Measurements from ENCODE around the gene ERCC1.
A peak's percentile ranks its signal among the peaks of the same experiment; 100 is the strongest.

ERCC1 gene

GRCh38 chr19:45468159-45468651, 44.5 kb upstream of the ERCC1 start:
- H3K4me3 ChIP-seq (ENCODE audit: low read length in 2 of 2), result peak overlapping the region; percentile 96 to 98
- no peaks in the 10 kb centered on the region for H3K9me3 ChIP-seq (ENCODE audit: control insufficient read depth in 2 of 2, low read length in 2 of 2)
- H3K27me3 ChIP-seq (ENCODE audit: control insufficient read depth in 1 of 2, insufficient read depth in 2 of 2, low read length in 2 of 2), result no peaks in the 10 kb centered on the region
- peaks cover 0 to 24% of the 10 kb centered on the region in 2 donors for H3K36me3 ChIP-seq (ENCODE audit: control insufficient read depth in 2 of 2, insufficient read depth in 2 of 2, low read length in 2 of 2)
- H3K27ac ChIP-seq (ENCODE audit: low read length), result peak overlapping the region; percentile 96
- H3K4me1 ChIP-seq (ENCODE audit: control insufficient read depth, insufficient read depth, low read length), result peaks cover 32% of the 10 kb centered on the region
- H3K9ac ChIP-seq (ENCODE audit: low read length in 2 of 2), result peak overlapping the region; percentile 80 to 91

DNA sequence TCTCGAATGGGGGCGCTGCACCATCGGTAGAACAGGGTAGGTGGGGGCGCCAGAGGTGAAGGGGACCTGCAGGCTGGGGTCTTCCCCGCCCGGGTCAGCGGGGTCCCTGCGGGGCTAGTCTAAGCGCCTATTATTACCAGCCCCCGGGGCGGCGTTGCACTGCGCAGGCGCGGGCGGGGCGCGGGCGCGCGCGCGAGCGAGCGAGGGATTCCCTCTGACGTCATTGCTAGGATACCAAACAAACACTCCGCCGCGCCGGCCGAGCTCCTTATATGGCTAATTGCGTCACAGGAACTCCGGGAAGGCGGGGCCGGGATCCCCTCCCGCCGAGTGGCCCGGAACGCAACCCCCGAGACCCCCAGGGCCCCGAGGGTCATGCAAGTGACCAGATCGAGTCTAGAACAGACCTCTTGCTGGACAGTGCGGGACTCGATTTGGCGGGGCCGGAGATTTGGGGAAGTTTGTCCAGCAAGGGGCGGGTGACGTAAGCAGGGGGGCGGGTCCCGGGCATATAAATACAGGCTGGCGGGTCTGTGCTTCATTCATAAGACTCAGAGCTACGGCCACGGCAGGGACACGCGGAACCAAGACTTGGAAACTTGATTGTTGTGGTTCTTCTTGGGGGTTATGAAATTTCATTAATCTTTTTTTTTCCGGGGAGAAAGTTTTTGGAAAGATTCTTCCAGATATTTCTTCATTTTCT, 43.9 kb upstream of the ERCC1 start, which contains the start of gene FOSB:
FOSB (plus strand) TSS at position 541 of the 703 bp plus-strand sequence. CDS start 591 bp downstream, outside the sequence.
- H3K4me3 ChIP-seq (ENCODE audit: low read length in 2 of 2), result peak within 1 kb of the TSS; percentile 96 to 98
- H3K36me3 ChIP-seq (ENCODE audit: control insufficient read depth in 2 of 2, insufficient read depth in 2 of 2, low read length in 2 of 2), result peaks cover 0 to 19% of the 10 kb centered on the region in 2 donors
- H3K9me3 ChIP-seq (ENCODE audit: control insufficient read depth in 2 of 2, low read length in 2 of 2), result no peaks in the 10 kb centered on the region
- peak within 1 kb of the TSS; percentile 80 to 91 for H3K9ac ChIP-seq (ENCODE audit: low read length in 2 of 2)
- H3K4me1 ChIP-seq (ENCODE audit: control insufficient read depth, insufficient read depth, low read length), result peaks cover 29% of the 10 kb centered on the region
- peak within 1 kb of the TSS; percentile 96 for H3K27ac ChIP-seq (ENCODE audit: low read length)
- no peaks in the 10 kb centered on the region for H3K27me3 ChIP-seq (ENCODE audit: control insufficient read depth in 1 of 2, insufficient read depth in 2 of 2, low read length in 2 of 2)

- Histone ChIP-seq H3K27ac (ENCODE audit: low read length) (peak overlapping the region; percentile 96), H3K4me1 (ENCODE audit: control insufficient read depth, insufficient read depth, low read length) (peaks cover 29% of the 10 kb centered on the region), H3K9me3 (ENCODE audit: control insufficient read depth in 2 of 2, low read length in 2 of 2) (no peaks in the 10 kb centered on the region), H3K36me3 (ENCODE audit: control insufficient read depth in 2 of 2, insufficient read depth in 2 of 2, low read length in 2 of 2) (peaks cover 0 to 16% of the 10 kb centered on the region in 2 donors), H3K4me3 (ENCODE audit: low read length in 2 of 2) (peak overlapping the region; percentile 96 to 98), H3K27me3 (ENCODE audit: control insufficient read depth in 1 of 2, insufficient read depth in 2 of 2, low read length in 2 of 2) (no peaks in the 10 kb centered on the region), H3K9ac (ENCODE audit: low read length in 2 of 2) (peak overlapping the region; percentile 66 to 91)
Observed at GRCh38 chr19:45467115-45467455, 43.4 kb upstream of the ERCC1 start.

- no peak overlapping the region for H3K27ac ChIP-seq (ENCODE audit: low read length)
- H3K4me1 ChIP-seq (ENCODE audit: control insufficient read depth, insufficient read depth, low read length), result peaks cover 19% of the 10 kb centered on the region
- H3K9me3 ChIP-seq (ENCODE audit: control insufficient read depth in 2 of 2, low read length in 2 of 2), result no peaks in the 10 kb centered on the region
- H3K9ac ChIP-seq (ENCODE audit: low read length in 2 of 2), result no peak overlapping the region
- H3K36me3 ChIP-seq (ENCODE audit: control insufficient read depth in 2 of 2, insufficient read depth in 2 of 2, low read length in 2 of 2), result no peaks in the 10 kb centered on the region
- H3K27me3 ChIP-seq (ENCODE audit: control insufficient read depth in 1 of 2, insufficient read depth in 2 of 2, low read length in 2 of 2), result peaks cover 0 to 3% of the 10 kb centered on the region in 2 donors
- no peak overlapping the region for H3K4me3 ChIP-seq (ENCODE audit: low read length in 2 of 2)
Observed at GRCh38 chr19:45464852-45465441, 41.2 kb upstream of the ERCC1 start.

- Histone ChIP-seq H3K9ac (ENCODE audit: low read length in 2 of 2) (no peak overlapping the region), H3K9me3 (ENCODE audit: control insufficient read depth in 2 of 2, low read length in 2 of 2) (no peaks in the 10 kb centered on the region), H3K36me3 (ENCODE audit: control insufficient read depth in 2 of 2, insufficient read depth in 2 of 2, low read length in 2 of 2) (no peaks in the 10 kb centered on the region), H3K4me3 (ENCODE audit: low read length in 2 of 2) (no peak overlapping the region), H3K27ac (ENCODE audit: low read length) (no peak overlapping the region), H3K4me1 (ENCODE audit: control insufficient read depth, insufficient read depth, low read length) (peaks cover 13% of the 10 kb centered on the region), H3K27me3 (ENCODE audit: control insufficient read depth in 1 of 2, insufficient read depth in 2 of 2, low read length in 2 of 2) (peaks cover 0 to 3% of the 10 kb centered on the region in 2 donors)
Observed at GRCh38 chr19:45464274-45464673, 40.6 kb upstream of the ERCC1 start.

DNA sequence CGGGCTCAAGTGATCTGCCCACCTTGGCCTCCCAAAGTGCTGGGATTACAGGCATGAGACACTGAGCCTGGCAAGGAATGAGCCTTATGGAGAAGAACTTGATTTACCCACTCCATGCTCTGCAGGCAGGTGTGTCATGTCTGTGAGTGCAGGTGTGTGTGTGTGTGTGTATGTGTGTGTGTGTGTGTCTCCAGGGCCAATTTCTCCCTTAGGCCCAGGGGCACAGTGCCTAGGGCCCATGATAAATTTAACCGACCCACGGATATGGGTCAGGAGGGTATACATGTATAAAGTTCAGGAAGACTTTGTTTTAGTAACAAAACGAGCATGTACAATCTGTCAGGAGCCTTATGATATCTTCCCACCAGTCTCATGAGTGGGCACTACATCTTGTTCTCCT, 39.5 kb upstream of the ERCC1 start:
- H3K4me3 ChIP-seq (ENCODE audit: low read length in 2 of 2), result no peak overlapping the region
- peaks cover 0 to 3% of the 10 kb centered on the region in 2 donors for H3K27me3 ChIP-seq (ENCODE audit: control insufficient read depth in 1 of 2, insufficient read depth in 2 of 2, low read length in 2 of 2)
- H3K9ac ChIP-seq (ENCODE audit: low read length in 2 of 2), result no peak overlapping the region
- peaks cover 10% of the 10 kb centered on the region for H3K4me1 ChIP-seq (ENCODE audit: control insufficient read depth, insufficient read depth, low read length)
- H3K36me3 ChIP-seq (ENCODE audit: control insufficient read depth in 2 of 2, insufficient read depth in 2 of 2, low read length in 2 of 2), result no peaks in the 10 kb centered on the region
- H3K27ac ChIP-seq (ENCODE audit: low read length), result no peak overlapping the region
- no peaks in the 10 kb centered on the region for H3K9me3 ChIP-seq (ENCODE audit: control insufficient read depth in 2 of 2, low read length in 2 of 2)

DNA sequence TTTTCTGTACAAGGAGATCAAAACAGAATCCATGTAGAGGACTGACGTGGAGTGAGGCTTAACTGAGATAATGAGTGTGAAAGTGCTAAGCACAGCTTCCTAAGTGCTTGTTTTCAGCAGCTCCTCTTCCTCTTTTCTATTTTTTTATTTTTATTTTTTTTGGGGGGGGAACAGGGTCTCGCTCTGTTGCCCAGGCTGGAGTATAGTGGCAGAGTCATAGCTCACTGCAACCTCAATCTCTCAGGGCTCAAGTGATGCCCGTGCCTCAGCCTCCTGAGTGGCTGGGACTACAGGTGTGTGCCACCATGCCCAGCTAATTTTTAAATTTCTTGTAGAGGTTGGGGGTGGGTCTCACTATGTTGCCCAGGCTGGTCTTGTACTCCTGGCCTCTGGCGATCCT, 38.5 kb upstream of the ERCC1 start:
- peaks cover 4% of the 10 kb centered on the region for H3K4me1 ChIP-seq (ENCODE audit: control insufficient read depth, insufficient read depth, low read length)
- H3K36me3 ChIP-seq (ENCODE audit: control insufficient read depth in 2 of 2, insufficient read depth in 2 of 2, low read length in 2 of 2), result no peaks in the 10 kb centered on the region
- H3K9ac ChIP-seq (ENCODE audit: low read length in 2 of 2), result no peak overlapping the region
- H3K9me3 ChIP-seq (ENCODE audit: control insufficient read depth in 2 of 2, low read length in 2 of 2), result no peaks in the 10 kb centered on the region
- no peak overlapping the region for H3K27ac ChIP-seq (ENCODE audit: low read length)
- H3K4me3 ChIP-seq (ENCODE audit: low read length in 2 of 2), result no peak overlapping the region
- H3K27me3 ChIP-seq (ENCODE audit: control insufficient read depth in 1 of 2, insufficient read depth in 2 of 2, low read length in 2 of 2), result peaks cover 0 to 3% of the 10 kb centered on the region in 2 donors

- Histone ChIP-seq H3K4me3 (ENCODE audit: low read length in 2 of 2) (no peak overlapping the region), H3K4me1 (ENCODE audit: control insufficient read depth, insufficient read depth, low read length) (peaks cover 5% of the 10 kb centered on the region), H3K9me3 (ENCODE audit: control insufficient read depth in 2 of 2, low read length in 2 of 2) (no peaks in the 10 kb centered on the region), H3K36me3 (ENCODE audit: control insufficient read depth in 2 of 2, insufficient read depth in 2 of 2, low read length in 2 of 2) (no peaks in the 10 kb centered on the region), H3K9ac (ENCODE audit: low read length in 2 of 2) (no peak overlapping the region), H3K27me3 (ENCODE audit: control insufficient read depth in 1 of 2, insufficient read depth in 2 of 2, low read length in 2 of 2) (peaks cover 0 to 3% of the 10 kb centered on the region in 2 donors), H3K27ac (ENCODE audit: low read length) (no peak overlapping the region)
Observed at GRCh38 chr19:45460807-45461347, 37.2 kb upstream of the ERCC1 start.

DNA sequence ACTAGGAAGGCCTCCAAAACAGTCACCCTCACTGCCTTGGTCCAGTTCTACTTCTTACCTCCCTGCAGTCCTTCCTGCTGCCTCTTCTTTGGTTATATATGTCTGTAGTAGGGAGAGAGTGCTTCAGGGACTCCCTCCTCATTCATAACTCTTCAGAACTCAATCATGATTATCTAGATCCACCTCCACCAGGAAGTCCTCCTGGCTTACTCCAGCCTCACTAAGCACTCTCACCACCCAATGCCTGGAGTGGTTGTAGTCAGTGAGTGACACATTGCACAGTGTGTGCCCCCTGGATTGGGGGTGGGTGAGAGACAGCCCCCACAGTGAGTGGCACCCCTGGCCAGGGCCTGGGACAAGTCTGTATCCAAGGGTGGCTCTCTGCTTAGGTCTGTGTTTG, 34.1 kb upstream of the ERCC1 start:
- Histone ChIP-seq H3K4me1 (ENCODE audit: control insufficient read depth, insufficient read depth, low read length) (peaks cover 14% of the 10 kb centered on the region), H3K27me3 (ENCODE audit: control insufficient read depth in 1 of 2, insufficient read depth in 2 of 2, low read length in 2 of 2) (peaks cover 0 to 3% of the 10 kb centered on the region in 2 donors), H3K4me3 (ENCODE audit: low read length in 2 of 2) (no peak overlapping the region), H3K36me3 (ENCODE audit: control insufficient read depth in 2 of 2, insufficient read depth in 2 of 2, low read length in 2 of 2) (no peaks in the 10 kb centered on the region), H3K9me3 (ENCODE audit: control insufficient read depth in 2 of 2, low read length in 2 of 2) (no peaks in the 10 kb centered on the region), H3K9ac (ENCODE audit: low read length in 2 of 2) (no peak overlapping the region), H3K27ac (ENCODE audit: low read length) (no peak overlapping the region)

DNA sequence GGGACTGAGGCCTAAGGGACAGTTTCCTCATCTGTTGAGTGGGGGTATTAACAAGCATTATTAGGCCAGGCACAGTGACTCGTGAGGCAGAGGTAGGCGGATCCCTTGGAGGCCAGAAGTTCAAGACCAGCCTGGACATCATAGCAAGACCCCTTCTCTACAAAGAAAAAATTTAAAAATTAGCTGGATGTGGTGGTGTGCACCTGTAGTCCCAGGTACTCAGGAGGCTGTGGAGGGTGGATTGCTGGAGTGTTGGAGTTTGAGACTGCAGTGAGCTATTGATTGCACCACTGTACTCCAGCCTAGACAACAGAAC, 32.7 kb upstream of the ERCC1 start:
- no peaks in the 10 kb centered on the region for H3K36me3 ChIP-seq (ENCODE audit: control insufficient read depth in 2 of 2, insufficient read depth in 2 of 2, low read length in 2 of 2)
- peak overlapping the region; percentile 62 for H3K27ac ChIP-seq (ENCODE audit: low read length)
- no peak overlapping the region for H3K4me3 ChIP-seq (ENCODE audit: low read length in 2 of 2)
- H3K9ac ChIP-seq (ENCODE audit: low read length in 2 of 2), result no peak overlapping the region
- H3K9me3 ChIP-seq (ENCODE audit: control insufficient read depth in 2 of 2, low read length in 2 of 2), result no peaks in the 10 kb centered on the region
- H3K27me3 ChIP-seq (ENCODE audit: control insufficient read depth in 1 of 2, insufficient read depth in 2 of 2, low read length in 2 of 2), result peaks cover 0 to 3% of the 10 kb centered on the region in 2 donors
- peaks cover 16% of the 10 kb centered on the region for H3K4me1 ChIP-seq (ENCODE audit: control insufficient read depth, insufficient read depth, low read length)
